ENCODE measurements around the gene BICRA. TPM values are rescaled to one million over a fixed set of nuclear protein-coding genes. Genes with fewer than 3 reads are reported as not detected.

BICRA gene
- total and polyA plus RNA-seq, 9 of the 15 experiments (the other 6 are each of a cell fraction or from before 2014, with no cell fraction given): 0.01 to 8.8 (median 1.2) TPM

DNA sequence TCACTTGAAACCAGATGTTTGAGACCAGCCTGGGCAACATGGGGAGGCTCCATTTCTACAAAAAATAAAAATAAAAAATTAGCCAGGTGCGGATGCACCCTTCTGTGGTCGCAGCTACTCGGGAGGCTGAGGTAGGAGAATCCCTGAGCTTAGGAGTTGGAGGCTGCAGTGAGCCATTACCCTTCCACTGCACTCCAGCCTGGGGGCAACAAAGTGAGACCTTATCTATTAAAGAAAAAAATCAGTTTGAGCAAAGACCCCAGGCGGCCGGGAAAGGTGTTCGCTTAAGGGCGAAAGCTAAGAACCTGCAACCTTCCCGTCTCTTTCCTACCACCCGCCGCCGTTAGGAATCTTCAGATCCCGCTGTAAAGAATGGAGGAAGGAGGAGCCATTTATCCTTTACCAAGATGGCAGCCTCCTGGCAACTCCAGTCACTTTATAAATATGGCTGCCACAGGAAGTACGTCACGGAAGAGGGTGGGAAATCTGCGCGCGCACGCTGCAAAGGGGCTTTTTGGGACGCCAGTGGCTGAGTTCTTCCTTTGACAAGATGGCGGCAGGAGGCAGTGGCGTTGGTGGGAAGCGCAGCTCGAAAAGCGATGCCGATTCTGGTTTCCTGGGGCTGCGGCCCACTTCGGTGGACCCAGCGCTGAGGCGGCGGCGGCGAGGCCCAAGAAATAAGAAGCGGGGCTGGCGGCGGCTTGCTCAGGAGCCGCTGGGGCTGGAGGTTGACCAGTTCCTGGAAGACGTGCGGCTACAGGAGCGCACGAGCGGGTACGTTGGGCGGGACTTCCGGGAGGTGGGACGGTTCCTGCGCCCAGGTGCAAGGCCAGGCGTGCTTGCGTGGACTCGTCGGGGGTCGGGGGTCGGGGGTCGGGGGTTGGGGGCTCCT is 136.3 kb downstream of the BICRA start, which contains the start of gene NOP53 (continued):
- no peak for TF ChIP-seq FOXA1 (IDR thresholded peaks at IDR 0.05; ENCODE audit: borderline replicate concordance)
- TF ChIP-seq, protein P1, sequence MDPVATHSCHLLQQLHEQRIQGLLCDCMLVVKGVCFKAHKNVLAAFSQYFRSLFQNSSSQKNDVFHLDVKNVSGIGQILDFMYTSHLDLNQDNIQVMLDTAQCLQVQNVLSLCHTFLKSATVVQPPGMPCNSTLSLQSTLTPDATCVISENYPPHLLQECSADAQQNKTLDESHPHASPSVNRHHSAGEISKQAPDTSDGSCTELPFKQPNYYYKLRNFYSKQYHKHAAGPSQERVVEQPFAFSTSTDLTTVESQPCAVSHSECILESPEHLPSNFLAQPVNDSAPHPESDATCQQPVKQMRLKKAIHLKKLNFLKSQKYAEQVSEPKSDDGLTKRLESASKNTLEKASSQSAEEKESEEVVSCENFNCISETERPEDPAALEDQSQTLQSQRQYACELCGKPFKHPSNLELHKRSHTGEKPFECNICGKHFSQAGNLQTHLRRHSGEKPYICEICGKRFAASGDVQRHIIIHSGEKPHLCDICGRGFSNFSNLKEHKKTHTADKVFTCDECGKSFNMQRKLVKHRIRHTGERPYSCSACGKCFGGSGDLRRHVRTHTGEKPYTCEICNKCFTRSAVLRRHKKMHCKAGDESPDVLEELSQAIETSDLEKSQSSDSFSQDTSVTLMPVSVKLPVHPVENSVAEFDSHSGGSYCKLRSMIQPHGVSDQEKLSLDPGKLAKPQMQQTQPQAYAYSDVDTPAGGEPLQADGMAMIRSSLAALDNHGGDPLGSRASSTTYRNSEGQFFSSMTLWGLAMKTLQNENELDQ (CRISPR knock-in tag; IDR thresholded peaks at IDR 0.05; ENCODE audit: borderline replicate concordance): no peak
- no peak for TF ChIP-seq MTA2 (IDR thresholded peaks at IDR 0.05; ENCODE audit: low read depth)
- TF ChIP-seq TAF7 (tag; IDR thresholded peaks at IDR 0.05): peak; percentile 95
- no peak for TF ChIP-seq NFYB (IDR thresholded peaks at IDR 0.05; ENCODE audit: extremely low read depth, insufficient read length)
- no peak for TF ChIP-seq MCM2 (IDR thresholded peaks at IDR 0.05; ENCODE audit: low read depth)
- TF ChIP-seq, protein P2, sequence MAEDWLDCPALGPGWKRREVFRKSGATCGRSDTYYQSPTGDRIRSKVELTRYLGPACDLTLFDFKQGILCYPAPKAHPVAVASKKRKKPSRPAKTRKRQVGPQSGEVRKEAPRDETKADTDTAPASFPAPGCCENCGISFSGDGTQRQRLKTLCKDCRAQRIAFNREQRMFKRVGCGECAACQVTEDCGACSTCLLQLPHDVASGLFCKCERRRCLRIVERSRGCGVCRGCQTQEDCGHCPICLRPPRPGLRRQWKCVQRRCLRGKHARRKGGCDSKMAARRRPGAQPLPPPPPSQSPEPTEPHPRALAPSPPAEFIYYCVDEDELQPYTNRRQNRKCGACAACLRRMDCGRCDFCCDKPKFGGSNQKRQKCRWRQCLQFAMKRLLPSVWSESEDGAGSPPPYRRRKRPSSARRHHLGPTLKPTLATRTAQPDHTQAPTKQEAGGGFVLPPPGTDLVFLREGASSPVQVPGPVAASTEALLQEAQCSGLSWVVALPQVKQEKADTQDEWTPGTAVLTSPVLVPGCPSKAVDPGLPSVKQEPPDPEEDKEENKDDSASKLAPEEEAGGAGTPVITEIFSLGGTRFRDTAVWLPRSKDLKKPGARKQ (CRISPR knock-in tag; IDR thresholded peaks at IDR 0.05): no peak
- TF ChIP-seq BRCA1 (IDR thresholded peaks at IDR 0.05): no peak
- no peak for TF ChIP-seq BRCA1 (CRISPR knock-in tag; IDR thresholded peaks at IDR 0.05)
- no peak for TF ChIP-seq ZNF699 (CRISPR knock-in tag; IDR thresholded peaks at IDR 0.05; ENCODE audit: insufficient replicate concordance)
- TF ChIP-seq RCOR1 (IDR thresholded peaks at IDR 0.05; ENCODE audit: borderline replicate concordance in 1 of 2, low read depth in 2 of 2, low read length in 2 of 2): no peak
- TF ChIP-seq, protein P3, sequence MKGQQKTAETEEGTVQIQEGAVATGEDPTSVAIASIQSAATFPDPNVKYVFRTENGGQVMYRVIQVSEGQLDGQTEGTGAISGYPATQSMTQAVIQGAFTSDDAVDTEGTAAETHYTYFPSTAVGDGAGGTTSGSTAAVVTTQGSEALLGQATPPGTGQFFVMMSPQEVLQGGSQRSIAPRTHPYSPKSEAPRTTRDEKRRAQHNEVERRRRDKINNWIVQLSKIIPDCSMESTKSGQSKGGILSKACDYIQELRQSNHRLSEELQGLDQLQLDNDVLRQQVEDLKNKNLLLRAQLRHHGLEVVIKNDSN (CRISPR knock-in tag; IDR thresholded peaks at IDR 0.05): no peak
- peak; percentile 11; the same call in 1 of the 2 replicates for TF ChIP-seq ATF4 (CRISPR knock-in tag; IDR thresholded peaks at IDR 0.05)
- TF ChIP-seq ZNF696 (CRISPR knock-in tag; conservative IDR thresholded peaks at IDR 0.05): no peak
- TF ChIP-seq TAF15 (IDR thresholded peaks at IDR 0.05; ENCODE audit: low read depth, low read length): no peak
- TF ChIP-seq SIN3A (IDR thresholded peaks at IDR 0.05; ENCODE audit: borderline replicate concordance in 2 of 2, control insufficient read depth in 1 of 2, low read depth in 2 of 2, low read length in 2 of 2): peak in 1 of 2 experiments; percentile 81; a peak in 2 of 4 replicates
- TF ChIP-seq CHD4 (IDR thresholded peaks at IDR 0.05; ENCODE audit: insufficient read depth, insufficient replicate concordance, low read depth, low read length, poor library complexity, severe bottlenecking): no peak
- no peak for TF ChIP-seq NUFIP1 (IDR thresholded peaks at IDR 0.05; ENCODE audit: partially characterized antibody)
- TF ChIP-seq TBP (optimal IDR thresholded peaks at IDR 0.05; ENCODE audit: low read depth, low read length): peak; percentile 95

Data from K562 (cell line).